DND-41 (cell line): ENCODE measurements around the gene PEA15.

Experiments used
- EZH2 ChIP-seq: IDR thresholded peaks from 3 replicates; pipeline ENCODE4 v1.6.1; 2012; ENCODE audit warnings: borderline replicate concordance, low read depth, mild to moderate bottlenecking, moderate library complexity, low read length, inconsistent platforms; ENCODE audit not compliant: severe bottlenecking
- TF ChIP-seq, protein P1 (sequence below): IDR thresholded peaks from 2 replicates; pipeline ENCODE4 v1.5.1; 2012; ENCODE audit warnings: borderline replicate concordance, low read length, moderate library complexity, mild to moderate bottlenecking; ENCODE audit not compliant: poor library complexity, severe bottlenecking; ENCODE audit errors: extremely low read depth

DNA sequence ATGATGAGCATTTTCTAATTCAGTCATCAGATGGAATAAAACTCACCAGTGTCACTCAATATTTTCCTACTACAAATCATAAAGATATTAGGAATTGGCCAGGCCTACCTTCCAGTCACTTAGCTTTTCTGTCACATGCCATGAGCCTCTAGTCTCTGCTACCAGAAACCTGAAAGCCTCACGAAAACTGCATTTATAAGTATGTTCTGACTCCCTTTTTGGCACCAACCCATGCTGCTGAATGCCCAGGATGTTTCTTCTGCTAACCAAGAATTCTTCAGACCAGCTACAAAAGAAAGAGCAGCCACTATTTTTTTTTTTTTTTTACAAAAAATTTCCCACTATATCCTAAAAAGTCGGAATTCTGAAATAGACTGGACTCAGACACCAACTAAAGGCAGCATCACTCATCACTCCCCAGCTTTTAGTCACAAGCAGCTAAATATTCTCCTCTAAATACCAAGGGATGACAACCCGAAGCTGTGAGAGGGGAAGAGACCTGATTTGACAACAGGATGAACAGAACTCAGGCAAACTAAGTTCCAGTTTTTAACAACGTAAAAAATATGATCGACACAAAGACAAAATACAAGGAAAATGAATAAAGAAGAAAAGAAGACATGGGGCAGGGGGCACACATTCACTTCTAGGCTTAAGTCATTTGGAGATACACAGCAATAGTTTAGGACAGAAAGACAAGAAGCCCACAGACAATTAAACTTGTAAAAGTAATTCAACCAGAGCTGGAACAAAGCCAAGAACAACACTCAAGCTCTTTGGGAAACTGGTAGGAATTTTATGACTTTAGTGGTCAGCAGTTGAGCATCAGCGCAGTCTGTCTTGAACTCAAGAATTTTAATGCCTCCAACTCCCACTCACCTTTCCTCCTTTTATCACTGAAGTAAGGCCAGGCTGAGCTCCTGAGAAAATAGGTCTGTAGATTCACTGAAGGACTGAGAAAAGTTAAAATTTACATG, 55.5 kb downstream of the PEA15 start:
- TF ChIP-seq, protein P1, sequence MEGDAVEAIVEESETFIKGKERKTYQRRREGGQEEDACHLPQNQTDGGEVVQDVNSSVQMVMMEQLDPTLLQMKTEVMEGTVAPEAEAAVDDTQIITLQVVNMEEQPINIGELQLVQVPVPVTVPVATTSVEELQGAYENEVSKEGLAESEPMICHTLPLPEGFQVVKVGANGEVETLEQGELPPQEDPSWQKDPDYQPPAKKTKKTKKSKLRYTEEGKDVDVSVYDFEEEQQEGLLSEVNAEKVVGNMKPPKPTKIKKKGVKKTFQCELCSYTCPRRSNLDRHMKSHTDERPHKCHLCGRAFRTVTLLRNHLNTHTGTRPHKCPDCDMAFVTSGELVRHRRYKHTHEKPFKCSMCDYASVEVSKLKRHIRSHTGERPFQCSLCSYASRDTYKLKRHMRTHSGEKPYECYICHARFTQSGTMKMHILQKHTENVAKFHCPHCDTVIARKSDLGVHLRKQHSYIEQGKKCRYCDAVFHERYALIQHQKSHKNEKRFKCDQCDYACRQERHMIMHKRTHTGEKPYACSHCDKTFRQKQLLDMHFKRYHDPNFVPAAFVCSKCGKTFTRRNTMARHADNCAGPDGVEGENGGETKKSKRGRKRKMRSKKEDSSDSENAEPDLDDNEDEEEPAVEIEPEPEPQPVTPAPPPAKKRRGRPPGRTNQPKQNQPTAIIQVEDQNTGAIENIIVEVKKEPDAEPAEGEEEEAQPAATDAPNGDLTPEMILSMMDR: no peak
- TF ChIP-seq EZH2: no peak
